ENCODE data around the gene CASP8.

CASP8 gene

GRCh38 chr2:201239167-201239935 lies 21.0 kb upstream of the CASP8 start:
- in situ Hi-C loops (cut with MboI; ENCODE audit: low sequenced_read_pairs): loop anchor here (5.0 kb wide), 1 partner anchor 123 kb away; no protein-coding TSS in a partner anchor

GRCh38 chr2:201242571-201243277 lies 17.6 kb upstream of the CASP8 start:
- in situ Hi-C loops (cut with MboI; ENCODE audit: low sequenced_read_pairs): no loop called here

GRCh38 chr2:201244829-201245228 lies 15.5 kb upstream of the CASP8 start:
- in situ Hi-C loops (cut with MboI; ENCODE audit: low sequenced_read_pairs): no loop called here

- in situ Hi-C loops (cut with MboI; ENCODE audit: low sequenced_read_pairs): no loop called here
These were observed 14.1 kb upstream of the CASP8 start for GRCh38 chr2:201246280-201246679.

GRCh38 chr2:201248288-201248844 lies 12.0 kb upstream of the CASP8 start:
- in situ Hi-C loops (cut with MboI; ENCODE audit: low sequenced_read_pairs): no loop called here

- in situ Hi-C loops (cut with MboI; ENCODE audit: low sequenced_read_pairs): no loop called here
These were observed 10.4 kb upstream of the CASP8 start for GRCh38 chr2:201249889-201250288.

- in situ Hi-C loops (cut with MboI; ENCODE audit: low sequenced_read_pairs): no loop called here
These were observed 9.6 kb upstream of the CASP8 start for GRCh38 chr2:201250741-201251140.

- in situ Hi-C loops (cut with MboI; ENCODE audit: low sequenced_read_pairs): no loop called here
These were observed 6.1 kb upstream of the CASP8 start for GRCh38 chr2:201254081-201254730.

GRCh38 chr2:201255408-201256033 lies 4.8 kb upstream of the CASP8 start:
- in situ Hi-C loops (cut with MboI; ENCODE audit: low sequenced_read_pairs): no loop called here

GRCh38 chr2:201256082-201256481 lies 4.3 kb upstream of the CASP8 start:
- in situ Hi-C loops (cut with MboI; ENCODE audit: low sequenced_read_pairs): no loop called here

GRCh38 chr2:201257381-201257955 lies 2.9 kb upstream of the CASP8 start:
- in situ Hi-C loops (cut with MboI; ENCODE audit: low sequenced_read_pairs): no loop called here

- in situ Hi-C loops (cut with MboI; ENCODE audit: low sequenced_read_pairs): no loop called here
These were observed 2.2 kb upstream of the CASP8 start for GRCh38 chr2:201257956-201258665.

- in situ Hi-C loops (cut with MboI; ENCODE audit: low sequenced_read_pairs): no loop called here
These were observed 1.4 kb upstream of the CASP8 start for GRCh38 chr2:201258666-201259615.

GRCh38 chr2:201261471-201261870 lies 1.1 kb downstream of the CASP8 start:
- in situ Hi-C loops (cut with MboI; ENCODE audit: low sequenced_read_pairs): no loop called here

- in situ Hi-C loops (cut with MboI; ENCODE audit: low sequenced_read_pairs): no loop called here
These were observed 1.6 kb downstream of the CASP8 start for GRCh38 chr2:201261906-201262305.

- in situ Hi-C loops (cut with MboI; ENCODE audit: low sequenced_read_pairs): no loop called here
These were observed 2.4 kb downstream of the CASP8 start for GRCh38 chr2:201262718-201263117.

- in situ Hi-C loops (cut with MboI; ENCODE audit: low sequenced_read_pairs): no loop called here
These were observed 3.4 kb downstream of the CASP8 start for GRCh38 chr2:201263779-201264178.

- in situ Hi-C loops (cut with MboI; ENCODE audit: low sequenced_read_pairs): no loop called here
These were observed 4.3 kb downstream of the CASP8 start for GRCh38 chr2:201264472-201265173.
